ENCODE data around the gene DPP10.

Gene DPP10

DNA sequence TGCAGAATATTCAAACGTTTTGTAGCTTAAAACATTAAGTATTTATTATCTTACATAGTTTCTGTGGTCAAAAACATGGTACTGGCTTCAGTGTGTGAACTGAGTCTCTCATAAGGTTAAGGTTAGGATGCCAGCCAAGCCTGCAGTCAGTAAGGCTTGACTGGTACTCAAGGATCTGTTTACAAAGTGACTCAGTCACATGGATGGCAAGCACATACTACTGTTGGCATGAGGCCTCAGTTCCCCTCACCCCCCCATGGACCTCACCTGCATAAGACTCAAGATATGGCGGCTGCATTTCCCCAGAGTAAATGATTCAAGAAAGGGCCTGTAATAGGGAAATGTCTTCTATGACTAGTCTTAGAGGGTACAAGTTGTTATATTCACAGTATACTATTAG, 1167.5 kb downstream of the DPP10 start:
- DNase-seq: no peak

DNA sequence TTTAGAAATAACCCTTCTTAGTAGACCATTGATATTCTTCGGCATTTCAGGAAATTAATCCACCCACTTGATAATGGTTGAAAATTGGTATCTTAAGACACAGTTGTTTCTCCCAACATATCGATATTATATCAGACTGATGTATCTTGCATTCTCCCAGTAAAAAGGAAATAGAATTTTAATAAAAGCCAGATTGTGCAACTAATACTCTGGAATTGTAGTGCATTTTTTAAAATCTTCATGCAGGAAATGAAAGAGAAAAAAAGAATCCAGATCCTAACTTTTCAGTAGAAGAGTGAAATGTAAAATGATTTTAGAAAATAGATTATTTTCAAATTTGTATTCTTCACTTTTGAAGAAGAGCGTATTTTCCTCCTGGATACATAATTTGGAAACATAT, 1168.4 kb downstream of the DPP10 start:
- DNase-seq: no peak

DNA sequence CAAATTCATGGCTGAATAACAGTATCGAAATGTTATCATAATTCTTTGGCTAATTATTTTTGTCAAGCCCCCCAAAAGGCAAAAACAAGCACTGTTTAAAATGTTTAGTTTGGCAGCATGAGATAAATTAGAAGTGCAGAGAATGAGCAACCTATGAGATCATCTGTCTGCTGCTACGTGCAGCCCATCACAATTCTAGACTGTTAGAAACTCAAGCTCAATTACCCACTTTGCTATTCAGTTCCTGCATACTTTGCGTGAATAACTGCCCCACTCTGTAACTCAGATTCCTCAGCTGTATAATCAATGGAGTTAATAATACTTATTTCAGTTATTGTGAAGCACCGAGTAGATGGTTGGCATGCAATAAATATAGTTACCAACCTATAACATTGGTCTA, 1181.9 kb downstream of the DPP10 start:
- DNase-seq: no peak

DNA sequence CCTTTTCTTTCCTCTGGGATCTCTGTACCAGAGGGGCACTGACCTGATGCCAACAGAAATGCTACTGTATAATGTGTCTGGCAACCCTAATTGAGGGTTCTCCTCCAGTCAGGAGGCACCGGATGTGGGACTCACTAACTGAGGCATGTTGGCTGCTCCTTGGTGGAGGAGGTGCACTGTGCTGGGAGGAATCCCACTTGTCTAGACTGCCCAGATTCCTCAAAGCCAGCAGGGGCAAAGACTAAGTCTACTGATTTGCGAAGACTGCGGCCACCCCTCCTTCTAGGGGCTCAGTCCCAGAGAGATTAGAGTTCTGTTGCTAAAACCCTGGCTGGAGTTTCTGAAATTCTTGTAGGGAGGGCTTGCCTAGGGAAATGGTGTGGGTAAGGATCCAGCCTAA, 1192.1 kb downstream of the DPP10 start:
- DNase-seq: no peak

DNA sequence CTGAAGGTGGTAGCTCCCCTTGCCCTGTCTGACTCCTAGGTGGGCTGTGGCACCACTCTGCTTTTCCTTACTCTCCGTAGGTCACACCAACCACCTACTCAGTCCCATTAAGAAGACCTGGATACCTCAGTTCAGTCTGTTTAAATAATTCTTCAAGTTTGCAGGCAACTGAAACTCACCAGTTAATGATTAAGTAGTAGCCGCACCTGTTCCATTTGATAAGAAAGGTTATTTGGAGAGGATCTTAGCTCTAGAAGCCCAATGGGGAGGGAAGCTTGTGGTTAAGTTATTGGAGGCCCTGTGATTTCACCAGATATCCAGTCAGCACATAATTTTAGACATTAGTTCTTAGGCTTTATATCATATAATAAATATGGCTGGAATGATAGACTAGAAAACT, 1193.0 kb downstream of the DPP10 start:
- DNase-seq: no peak

DNA sequence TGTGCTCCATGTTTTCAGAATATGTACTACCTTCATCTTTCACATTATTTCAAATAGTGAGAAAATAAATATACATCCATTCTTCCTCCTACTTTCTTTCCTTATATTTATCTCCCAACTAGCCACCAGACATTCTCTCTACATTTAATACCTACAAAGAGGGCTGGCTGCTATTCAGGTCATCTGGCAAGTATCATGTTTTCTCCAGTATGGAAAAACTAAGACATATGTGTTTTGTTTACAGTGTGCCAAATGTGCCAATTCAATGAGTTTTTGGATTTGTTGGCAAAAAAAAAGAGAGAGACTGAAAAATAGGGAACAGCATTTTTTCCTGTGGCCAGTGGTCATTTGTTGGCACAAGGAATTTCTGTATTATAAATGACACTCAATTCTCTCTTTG, 1207.3 kb downstream of the DPP10 start:
- no peak for DNase-seq

DNA sequence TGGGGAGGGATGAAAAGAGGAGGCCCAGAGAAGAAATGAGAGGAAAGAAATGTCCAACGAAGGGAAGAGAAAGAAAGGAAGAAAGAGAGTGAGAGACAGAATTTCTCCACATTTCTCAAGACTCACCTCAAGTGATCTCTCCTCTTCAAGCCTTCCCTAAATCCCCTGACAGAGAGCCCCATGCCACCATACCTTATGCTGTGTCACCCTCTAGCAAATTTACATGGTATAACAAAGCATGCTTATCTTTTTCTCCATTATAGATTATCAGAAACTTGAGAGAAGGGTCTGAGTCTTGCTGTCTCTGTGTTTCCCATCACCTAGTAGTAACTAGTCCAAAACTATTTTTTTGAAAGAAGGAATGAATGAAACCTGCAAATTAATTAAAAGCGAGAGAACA, 1208.4 kb downstream of the DPP10 start:
- no peak for DNase-seq

DNA sequence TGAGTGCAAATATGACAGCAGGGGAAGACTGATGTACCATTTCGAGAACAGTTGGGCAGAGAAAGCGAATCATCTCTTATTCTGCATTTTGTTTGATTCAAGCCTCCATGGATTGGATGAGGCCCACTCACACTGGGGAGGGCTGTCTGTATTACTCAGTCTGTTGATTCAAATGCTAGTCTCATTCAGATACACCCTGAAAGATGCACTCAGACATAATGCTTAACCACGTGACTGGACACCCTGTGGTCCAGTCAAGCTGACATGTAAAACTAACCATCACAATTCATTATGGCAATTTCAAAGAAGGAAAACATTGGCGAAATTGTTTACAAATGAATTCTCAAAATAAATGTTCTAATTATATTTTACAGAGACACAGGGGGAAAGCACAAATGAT, 1210.2 kb downstream of the DPP10 start:
- DNase-seq: no peak

DNA sequence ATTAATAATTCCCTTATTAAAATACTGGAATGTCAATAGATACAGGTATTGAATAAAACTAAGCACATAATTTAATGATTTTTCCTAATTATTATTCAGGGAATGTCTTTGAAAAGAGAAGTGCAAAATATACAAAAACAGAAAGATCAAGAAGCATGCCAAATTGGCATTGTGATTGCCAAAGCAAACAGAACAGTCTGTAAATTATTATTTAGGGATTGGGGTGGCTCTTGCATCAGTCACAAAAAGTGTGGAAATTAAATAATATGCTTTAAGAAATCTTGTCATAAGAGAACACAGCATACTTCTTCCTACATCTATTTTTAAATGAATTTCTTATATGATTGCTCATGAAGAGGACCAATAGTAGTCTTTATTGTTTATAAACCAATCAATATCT, 1211.9 kb downstream of the DPP10 start:
- DNase-seq: no peak

DNA sequence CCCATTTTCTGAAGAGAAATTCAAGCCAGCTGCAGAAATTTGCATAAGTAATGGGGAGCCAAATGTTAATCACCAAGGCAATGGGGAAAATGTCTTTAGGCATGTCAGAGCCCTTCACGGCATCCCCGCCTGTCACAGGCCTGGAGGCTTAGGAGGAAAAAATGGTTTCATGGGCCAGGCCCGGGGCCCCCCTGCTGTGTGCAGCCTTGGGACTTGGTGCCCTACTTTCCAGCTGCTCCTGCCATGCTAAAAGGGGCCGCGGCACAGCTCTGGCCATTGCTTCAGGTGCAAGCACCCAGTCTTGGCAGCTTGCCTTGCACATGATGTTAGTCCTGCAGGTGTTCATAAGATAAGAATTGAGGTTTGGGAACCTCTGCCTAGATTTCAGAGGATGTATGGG, 1235.7 kb downstream of the DPP10 start:
- DNase-seq: no peak

DNA sequence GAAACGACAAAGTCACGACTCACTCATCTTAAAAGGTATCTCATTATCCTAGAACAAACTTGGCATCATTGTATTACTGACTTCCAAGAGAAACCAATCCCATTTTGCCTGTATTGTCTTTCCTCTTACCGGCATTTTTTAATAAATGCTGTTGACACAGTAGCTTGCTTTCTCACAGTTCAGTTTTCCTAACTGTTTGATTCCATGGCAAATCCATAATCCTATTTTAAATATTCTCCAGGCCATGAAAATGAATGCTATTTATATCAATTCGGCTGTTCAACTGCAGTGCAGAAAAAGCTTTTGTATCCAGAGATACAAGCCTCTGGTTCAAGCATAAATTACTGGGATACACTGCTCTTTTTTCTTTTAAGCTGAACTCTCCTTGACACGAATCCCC, 1241.9 kb downstream of the DPP10 start:
- no peak for DNase-seq

DNA sequence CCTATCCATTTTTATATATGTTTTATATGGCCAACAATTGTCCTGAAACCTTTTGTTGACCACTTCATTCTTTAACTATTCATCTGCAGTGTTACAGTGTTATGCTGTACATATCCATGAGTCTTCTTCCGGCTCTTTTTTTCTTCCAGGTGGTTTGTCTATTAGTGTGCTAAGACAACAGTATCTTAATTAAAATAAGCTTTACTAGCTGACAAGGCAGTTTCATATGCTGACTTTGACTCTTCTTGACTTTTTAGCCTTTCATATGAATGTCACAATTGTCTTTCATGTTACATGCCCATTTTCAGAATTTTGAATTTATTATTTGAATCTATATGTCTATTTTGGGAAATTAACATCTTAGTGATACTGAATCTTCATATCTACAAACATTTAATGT, 1249.0 kb downstream of the DPP10 start:
- no peak for DNase-seq

DNA sequence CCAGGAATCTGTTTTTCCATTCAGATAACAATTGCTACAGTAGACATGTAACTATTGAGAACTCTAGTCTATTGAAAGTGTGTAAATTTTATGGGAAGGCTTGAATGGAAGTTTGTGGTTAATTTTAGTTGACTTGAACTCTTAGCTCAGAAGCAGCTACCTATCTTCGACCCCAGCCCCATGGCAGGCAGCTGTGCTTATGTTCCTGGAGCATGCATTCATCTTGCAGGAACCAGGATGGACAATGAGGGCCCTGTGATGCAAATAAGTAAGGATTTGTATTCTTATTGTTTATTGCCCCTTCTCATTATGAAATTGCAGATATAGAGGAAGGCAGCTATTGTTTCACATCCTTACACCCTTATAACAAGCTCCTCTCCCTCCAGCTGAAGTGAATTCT, 1252.2 kb downstream of the DPP10 start:
- DNase-seq: no peak

DNA sequence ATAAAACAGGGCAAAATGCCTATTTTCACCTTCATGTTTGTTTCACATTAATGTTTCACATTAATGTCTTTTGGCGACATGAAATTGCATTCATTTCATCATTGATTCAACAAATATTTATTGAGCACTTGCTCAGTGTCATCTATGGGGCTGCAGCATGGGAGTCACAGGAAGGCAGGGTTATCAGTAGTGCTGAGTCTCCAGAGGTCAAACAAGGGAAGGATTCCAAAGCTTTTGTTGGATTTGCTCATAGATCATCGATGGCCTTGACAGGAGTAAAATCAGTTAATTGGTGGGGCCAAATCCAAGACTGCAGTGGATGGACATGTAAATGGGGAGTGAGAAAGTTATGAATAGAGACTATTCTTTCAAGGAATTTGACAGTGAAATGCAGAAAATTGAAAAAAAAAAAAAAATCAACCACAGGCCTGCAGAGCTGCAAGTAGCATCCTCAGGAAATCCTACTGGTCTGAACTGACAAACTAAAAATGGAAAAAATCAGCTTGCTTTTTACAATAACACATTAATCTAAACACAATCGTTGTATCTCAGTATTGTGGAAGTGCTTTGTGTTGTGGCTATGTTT, 1290.8 kb downstream of the DPP10 start:
- no peak for DNase-seq

DNA sequence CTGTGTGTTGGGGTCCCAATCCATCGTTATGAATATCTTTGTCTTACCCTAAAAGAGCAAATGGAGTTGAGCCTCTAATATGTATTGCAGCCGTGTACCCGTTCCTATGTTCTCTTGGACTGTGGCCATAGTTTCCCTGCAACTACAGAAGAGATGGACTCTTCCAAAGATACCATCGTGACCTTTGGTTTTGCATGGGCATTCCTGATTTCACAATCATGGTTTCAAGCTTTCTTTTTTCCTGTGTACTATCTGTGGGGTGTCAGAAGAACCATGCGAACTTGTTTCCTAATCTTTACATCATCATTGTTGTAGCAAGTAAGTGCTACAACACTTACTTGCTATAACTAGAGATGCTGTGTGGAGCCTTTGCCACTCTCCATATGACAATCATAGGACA, 1295.7 kb downstream of the DPP10 start:
- no peak for DNase-seq

DNA sequence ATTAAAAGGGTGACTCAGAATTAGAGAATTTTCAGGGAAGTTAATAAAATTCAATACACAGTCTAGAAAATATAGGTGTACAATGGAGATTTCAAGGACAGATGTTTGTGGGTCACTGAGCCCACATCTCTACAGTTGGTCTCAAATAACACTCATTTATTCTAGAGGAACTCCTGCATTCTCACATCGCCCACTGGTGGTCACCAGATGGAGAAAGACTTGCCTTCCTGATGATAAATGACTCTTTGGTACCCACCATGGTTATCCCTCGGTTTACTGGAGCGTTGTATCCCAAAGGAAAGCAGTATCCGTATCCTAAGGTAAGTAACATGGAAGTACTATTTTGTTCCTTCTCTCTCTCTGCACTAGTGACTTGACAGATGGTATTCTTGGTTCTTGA, 1297.1 kb downstream of the DPP10 start:
- DNase-seq: no peak

DNA sequence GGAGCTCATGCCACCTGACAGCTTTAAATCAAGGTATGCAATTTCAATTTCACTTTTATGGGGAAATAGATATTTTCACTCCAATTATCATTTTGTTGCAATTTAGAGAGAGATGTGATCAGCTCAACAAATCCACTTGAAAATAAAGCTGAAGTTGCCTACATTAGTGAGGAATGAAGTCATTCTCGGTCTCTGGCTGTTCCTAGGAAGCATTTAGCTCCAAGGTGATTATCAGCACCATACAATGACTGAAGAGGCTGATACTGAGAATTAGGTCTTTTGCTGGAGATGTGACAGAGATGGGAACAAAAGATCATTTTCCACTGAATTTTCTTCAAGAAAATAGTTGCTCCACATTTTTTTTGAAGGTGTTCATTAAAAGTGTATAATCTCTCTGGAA, 1303.7 kb downstream of the DPP10 start:
- DNase-seq: no peak

DNA sequence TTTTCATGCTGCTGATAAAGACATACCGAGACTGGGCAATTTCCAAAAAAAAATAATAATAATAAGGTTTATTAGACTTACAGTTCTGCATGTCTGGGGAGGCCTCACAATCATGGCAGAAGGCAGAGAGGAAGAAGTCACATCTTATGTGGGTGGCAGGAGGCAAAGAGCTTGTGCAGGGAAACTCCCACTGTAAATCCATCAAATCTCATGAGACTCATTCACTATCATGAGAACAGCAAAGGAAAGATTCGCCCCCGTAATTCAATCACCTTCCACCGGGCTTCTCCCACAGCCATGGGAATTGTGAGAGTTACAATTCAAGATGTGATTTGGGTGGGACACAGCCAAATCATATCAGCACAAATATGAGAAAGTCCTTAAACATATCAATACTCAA, 1314.8 kb downstream of the DPP10 start:
- DNase-seq: no peak

DNA sequence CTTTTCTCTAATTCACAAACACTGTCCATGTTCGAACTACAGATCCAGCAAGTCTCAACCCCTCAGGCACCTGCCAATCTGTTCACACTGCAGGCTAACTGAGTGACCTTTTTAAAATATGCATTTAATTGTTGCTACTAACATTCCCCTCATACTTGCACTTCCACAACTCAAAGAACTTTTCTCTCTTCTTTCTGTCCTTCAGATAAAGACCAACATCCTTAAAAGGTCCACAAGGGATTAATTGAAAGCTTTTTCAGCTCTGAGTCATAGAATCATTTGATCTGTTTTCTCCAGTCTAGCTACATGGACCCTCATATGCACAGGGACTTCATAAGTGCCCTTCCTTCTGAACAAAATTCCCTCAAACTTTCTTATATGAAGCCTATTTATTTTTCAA, 1321.2 kb downstream of the DPP10 start:
- DNase-seq: no peak

DNA sequence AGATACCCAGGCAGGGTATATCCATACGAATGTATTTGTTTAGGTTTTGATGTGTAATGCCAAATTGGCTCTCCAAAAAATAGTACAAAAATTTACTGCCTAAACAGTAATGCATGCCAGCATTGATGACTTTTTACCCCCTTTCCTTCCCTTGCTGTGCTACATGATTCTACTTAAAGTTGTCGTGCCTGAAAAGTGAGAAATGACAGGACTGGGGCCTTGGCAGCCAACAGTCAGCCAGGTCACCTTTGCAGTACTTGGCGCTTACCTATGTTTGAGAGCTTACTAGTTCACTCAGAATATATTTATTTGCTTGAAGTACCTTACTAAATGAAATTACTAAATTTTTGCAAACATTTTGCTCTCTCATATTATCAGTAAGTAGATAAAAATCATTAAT, 1329.1 kb downstream of the DPP10 start:
- no peak for DNase-seq

DNA sequence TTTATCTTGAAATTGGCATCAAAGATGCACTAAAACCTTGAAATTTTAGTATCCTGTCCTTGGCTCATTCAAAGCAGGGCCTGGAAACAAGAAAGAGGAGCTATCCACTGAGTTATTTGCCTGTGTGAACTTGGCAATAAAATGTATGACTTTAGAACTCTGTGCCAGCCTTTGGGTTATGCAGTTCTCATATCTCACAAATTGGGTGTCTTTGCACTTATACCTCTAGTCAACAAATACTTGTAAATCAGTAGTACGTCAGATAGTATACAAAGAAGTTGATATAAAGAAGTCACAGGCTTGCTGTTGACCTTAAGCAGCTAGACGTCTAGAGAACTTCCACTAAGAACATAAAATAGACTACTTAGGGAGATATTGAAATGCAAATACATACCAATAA, 1331.9 kb downstream of the DPP10 start:
- DNase-seq: no peak

DNA sequence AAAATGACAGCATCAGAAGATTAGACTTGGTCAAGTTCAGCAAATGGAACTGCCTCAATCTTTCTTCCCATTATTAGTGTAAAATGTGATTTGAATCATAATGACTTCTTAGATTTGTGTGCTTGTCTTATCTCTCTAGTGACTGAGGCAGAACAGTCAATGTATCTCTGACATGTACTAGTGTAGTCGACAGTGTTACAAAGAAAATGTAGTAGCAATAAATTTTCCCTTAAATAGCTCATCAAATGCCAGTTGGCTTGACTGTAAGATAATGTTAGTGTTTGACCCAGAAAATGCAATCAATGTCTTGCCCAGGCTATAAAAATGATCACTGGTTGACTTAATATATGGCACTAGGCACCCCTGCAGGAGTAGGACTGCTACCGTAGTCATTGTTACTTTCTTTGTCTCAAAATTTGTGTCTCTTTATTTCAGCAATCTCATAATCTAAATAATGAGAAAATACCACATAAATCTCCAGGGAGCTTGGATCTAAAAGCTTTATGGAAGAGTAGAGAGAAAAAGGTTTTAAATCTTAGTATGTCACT, 1336.7 kb downstream of the DPP10 start:
- DNase-seq: no peak

DNA sequence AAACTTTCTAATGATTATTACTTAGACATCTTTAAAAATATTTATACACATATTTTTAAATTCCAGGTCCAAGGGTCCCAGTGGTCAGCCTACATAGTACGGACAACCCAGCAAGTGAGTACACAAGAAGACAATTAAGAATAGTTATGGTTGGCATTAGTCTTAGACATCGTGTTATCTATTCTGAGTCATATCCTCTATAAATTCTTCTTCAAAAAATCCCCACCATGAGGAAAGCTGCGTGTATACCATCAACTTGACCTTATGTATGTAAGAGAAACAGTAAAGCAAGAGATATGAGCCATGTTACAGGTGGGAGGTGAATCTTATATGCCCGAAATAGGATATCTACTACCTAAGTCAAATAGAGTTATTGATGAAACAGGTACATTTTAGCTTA, 1339.8 kb downstream of the DPP10 start:
- no peak for DNase-seq

DNA sequence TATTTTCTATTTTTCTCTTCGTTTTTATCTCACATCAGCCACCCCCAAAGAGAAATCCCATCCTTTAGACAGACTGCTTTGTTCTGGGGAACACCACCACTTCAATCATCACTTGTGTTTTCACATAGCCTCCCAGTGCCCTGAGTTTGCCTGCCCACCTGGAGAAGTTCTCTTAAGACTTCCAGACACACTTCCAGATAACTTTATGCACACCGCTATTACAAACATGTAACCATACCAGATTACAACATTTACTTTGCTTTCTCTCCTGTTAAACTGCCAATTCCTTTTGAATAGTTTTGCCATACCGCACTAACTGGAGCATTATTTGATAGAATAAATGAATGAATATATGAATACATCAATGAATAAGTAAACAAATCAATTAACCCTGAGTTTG, 1353.6 kb downstream of the DPP10 start:
- DNase-seq: no peak

DNA sequence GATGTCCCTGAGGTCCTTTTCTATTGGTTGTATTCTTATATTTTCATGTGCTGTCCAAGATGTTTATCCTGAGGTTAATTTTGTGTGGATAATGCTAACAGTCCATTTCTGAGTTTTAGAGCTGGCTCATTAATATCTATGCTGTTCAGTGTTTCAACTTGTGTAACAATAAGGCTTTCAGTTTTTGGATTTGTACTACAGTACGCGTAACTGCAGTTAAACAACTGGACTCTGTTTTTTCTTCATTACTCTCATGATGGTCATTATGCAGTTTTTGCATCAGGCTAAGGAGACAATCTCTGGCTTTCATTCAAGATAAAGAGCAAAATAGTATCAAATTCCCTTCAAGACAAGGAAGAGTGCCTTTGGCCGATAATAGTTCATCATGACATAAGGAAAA, 1364.8 kb downstream of the DPP10 start:
- DNase-seq: no peak

DNA sequence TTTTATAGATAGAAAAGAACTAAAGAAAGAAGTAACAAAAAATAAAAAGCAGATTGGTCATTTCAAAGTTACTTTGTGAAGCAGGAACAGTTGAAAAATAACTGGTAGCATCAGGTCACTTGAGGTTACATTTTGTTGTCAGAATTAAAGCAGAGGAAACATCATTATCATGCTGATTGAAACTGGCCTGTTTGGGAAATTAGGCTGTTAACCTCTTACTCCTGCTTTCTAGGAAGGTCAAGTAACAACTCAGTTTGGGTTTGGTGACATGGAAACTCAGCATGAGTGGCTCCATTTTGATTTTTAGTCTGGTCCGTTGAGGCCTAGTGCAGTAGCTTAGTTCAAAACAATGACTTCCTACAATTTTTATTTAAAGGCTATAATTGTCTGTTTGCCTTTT, 1383.5 kb downstream of the DPP10 start:
- DNase-seq: no peak
